GM06990 (cell line): ENCODE measurements around the gene ABCA9.

Experiments
- DNase-seq: peaks from one replicate; pipeline ENCODE4 v3.0.0-alpha.2; 2011; ENCODE audit not compliant: insufficient read length; ENCODE audit errors: extremely low read depth
- H3K27me3 ChIP-seq: replicated peaks from 2 replicates; pipeline ENCODE4 v1.6.0; 2011; ENCODE audit warnings: low read length; ENCODE audit not compliant: control insufficient read depth, insufficient read depth
- H3K36me3 ChIP-seq: 2 replicates; pipeline ENCODE4 v1.5.1; 2011; ENCODE audit warnings: low read length; ENCODE audit not compliant: control insufficient read depth, insufficient read depth
- H3K4me3 ChIP-seq: replicated peaks from 2 replicates; pipeline ENCODE4 v1.5.1; 2011; ENCODE audit warnings: low read depth, mild to moderate bottlenecking, control low read depth, low read length
- CTCF ChIP-seq: IDR thresholded peaks from 2 replicates; pipeline ENCODE4 v1.5.1; 2011; ENCODE audit warnings: low read length, control low read depth, mild to moderate bottlenecking, inconsistent platforms; ENCODE audit not compliant: insufficient read depth, poor library complexity, severe bottlenecking

Gene ABCA9

GRCh38 chr17:69047368-69048263 lies 13.1 kb downstream of the ABCA9 start:
- Histone ChIP-seq H3K4me3 (no peak overlapping the region), H3K27me3 (no peaks in the 10 kb centered on the region), H3K36me3 (no peaks in the 10 kb centered on the region)
- TF ChIP-seq CTCF, result no peak
- DNase-seq, result no peak

- Histone ChIP-seq H3K36me3 (no peaks in the 10 kb centered on the region), H3K27me3 (no peaks in the 10 kb centered on the region), H3K4me3 (no peak overlapping the region)
- TF ChIP-seq CTCF, result no peak
- no peak for DNase-seq
Measured at GRCh38 chr17:69046121-69046807, 14.5 kb downstream of the ABCA9 start.

- Histone ChIP-seq H3K36me3 (no peaks in the 10 kb centered on the region), H3K27me3 (no peaks in the 10 kb centered on the region), H3K4me3 (no peak overlapping the region)
- DNase-seq, result no peak
- TF ChIP-seq CTCF, result no peak
Measured at GRCh38 chr17:69045646-69046045, 15.1 kb downstream of the ABCA9 start.

GRCh38 chr17:69044371-69044770 lies 16.4 kb downstream of the ABCA9 start:
- no peak for TF ChIP-seq CTCF
- H3K36me3 ChIP-seq, result no peaks in the 10 kb centered on the region
- DNase-seq, result no peak
- H3K27me3 ChIP-seq, result no peaks in the 10 kb centered on the region
- H3K4me3 ChIP-seq, result no peak overlapping the region

DNA sequence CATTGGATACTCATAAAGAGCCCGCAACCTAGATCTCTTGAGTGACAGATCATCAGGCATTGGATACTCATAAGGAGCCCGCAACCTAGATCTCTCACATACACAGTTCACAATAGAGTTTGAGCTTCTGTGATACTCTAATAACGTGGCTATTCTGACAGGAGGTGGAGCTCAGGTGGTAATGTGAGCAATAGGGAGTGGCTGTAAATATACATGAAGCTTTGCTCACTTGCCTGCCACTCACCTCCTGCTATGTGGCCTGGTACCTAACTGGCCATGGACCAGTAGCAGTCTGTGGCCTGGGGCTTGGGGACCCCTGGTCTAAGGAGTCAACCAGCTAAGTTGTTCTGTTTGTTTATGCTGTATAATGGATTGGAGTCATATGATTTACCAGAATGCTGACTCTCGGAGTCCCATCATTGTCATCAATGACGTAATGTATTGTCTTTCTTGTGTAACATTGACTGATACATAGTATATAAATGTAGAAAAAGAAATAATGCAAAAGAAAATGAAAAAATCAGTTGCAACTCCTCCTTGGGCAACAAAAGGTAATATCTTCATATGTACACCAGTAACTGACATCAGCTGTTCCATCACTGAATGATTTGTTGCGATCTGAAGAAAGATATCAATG lies 17.5 kb downstream of the ABCA9 start:
- H3K4me3 ChIP-seq, result no peak overlapping the region
- H3K27me3 ChIP-seq, result no peaks in the 10 kb centered on the region
- no peak for DNase-seq
- no peaks in the 10 kb centered on the region for H3K36me3 ChIP-seq
- no peak for TF ChIP-seq CTCF
